Subcutaneous adipose tissue (tissue), 4 donors: ENCODE data around the gene LRFN2. TPM values are rescaled to one million over a fixed set of nuclear protein-coding genes. Genes with fewer than 3 reads are reported as not detected.

ENCODE experiments used
- total RNA-seq, 4 donors: library from RNA; depleted of rRNA; stranded (reverse); fragments of >200 nt; gene quantifications; one replicate each; pipeline ENCODE4 v1.1.0, GENCODE V29; 2016
- TF ChIP-seq, protein P1 (sequence below): fragments of 450-650 bp; IDR thresholded peaks from one replicate; pipeline ENCODE4 v1.5.1; 2016; ENCODE audit warnings: low read depth, mild to moderate bottlenecking, control low read depth, antibody characterized with exemption, moderate library complexity

Gene LRFN2
- total RNA-seq, 4 donors from 2014 or later = not detected

DNA sequence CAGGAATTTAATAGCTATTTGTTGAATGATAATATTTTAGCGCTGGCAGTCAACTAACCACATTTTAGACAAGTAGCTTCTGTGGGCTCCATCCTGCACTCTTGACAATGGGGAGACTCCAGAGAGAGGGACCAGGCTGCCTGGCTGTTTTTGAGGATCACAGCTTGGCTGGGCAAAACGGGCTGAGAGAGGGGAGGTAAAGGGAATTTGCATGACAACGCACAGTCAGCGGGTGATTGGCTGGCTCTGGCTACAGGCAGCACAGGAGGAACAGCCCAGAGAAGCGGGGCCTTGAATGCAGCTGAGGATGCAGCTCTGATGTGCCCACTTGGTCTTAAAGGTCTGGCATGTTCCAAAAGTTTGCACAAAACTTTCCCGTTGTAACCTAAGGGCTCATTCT is 41.2 kb downstream of the LRFN2 start:
- TF ChIP-seq, protein P1, sequence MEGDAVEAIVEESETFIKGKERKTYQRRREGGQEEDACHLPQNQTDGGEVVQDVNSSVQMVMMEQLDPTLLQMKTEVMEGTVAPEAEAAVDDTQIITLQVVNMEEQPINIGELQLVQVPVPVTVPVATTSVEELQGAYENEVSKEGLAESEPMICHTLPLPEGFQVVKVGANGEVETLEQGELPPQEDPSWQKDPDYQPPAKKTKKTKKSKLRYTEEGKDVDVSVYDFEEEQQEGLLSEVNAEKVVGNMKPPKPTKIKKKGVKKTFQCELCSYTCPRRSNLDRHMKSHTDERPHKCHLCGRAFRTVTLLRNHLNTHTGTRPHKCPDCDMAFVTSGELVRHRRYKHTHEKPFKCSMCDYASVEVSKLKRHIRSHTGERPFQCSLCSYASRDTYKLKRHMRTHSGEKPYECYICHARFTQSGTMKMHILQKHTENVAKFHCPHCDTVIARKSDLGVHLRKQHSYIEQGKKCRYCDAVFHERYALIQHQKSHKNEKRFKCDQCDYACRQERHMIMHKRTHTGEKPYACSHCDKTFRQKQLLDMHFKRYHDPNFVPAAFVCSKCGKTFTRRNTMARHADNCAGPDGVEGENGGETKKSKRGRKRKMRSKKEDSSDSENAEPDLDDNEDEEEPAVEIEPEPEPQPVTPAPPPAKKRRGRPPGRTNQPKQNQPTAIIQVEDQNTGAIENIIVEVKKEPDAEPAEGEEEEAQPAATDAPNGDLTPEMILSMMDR = no peak

DNA sequence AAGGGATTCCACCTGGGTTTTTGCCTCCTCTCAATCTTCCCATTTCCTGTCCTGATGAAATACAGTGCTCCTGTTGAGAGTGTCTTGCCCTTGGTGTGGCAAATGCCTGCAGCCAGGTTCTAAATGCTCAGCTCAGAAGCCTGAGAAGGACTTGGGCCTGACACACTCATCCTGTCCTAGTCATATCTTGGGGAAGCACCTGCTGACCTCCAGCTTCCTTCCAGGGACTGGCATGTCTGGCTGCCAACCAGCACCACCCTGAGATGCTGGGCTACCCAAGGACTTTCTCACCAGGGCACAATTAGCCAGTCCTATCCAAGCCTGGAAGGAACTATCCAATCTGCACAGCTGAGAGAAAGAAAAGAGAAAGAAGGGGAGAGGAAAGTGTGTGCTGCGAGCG is 43.4 kb downstream of the LRFN2 start:
- TF ChIP-seq, protein P1 = no peak

DNA sequence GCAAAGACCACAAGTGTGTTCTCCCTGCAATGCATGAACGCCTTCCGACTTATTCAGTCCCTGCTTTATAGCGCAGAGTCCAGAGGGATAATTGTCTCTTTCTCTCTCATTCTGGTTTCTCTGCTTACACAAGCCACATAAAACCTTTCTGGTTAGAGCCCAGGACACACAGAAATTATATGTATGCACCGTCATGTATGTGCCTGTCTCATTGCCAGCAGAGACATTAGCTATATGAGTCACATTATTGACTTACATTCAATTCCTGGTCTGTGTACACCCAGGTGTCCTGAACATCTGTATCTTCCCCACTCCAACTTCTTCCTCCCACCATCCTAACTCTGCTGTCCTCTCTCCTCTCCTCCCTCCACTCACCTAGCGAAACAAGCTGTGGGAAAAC is 44.0 kb downstream of the LRFN2 start:
- TF ChIP-seq, protein P1 = no peak

DNA sequence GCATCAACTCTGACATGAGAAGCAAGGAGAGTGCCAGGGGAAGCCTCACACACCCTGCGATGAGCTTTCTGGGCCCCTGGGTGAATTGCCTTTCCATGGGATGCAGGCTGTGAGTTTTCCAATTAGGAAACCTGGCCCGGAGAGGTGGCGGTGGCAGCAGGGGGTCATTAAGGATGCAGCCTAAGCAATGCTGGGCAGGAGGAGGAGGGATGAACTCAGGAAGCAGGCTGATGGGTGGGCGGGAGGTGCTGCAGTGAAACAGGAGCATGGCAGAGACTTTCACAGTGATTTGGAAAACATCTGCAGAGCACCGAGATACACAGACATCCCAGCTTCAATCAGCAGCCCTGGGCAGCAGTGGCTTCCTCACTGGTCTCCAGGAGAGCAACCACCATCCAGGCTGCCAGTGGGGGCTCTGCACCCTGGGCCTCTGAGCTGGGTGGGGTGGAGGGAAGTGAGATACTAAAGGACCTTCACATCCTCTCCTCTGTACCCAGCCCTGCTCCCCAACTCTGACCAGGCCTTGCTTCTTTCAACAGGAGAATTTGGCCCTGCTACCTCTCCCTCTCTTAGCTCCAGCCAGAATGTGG is 44.9 kb downstream of the LRFN2 start:
- TF ChIP-seq, protein P1 = no peak

DNA sequence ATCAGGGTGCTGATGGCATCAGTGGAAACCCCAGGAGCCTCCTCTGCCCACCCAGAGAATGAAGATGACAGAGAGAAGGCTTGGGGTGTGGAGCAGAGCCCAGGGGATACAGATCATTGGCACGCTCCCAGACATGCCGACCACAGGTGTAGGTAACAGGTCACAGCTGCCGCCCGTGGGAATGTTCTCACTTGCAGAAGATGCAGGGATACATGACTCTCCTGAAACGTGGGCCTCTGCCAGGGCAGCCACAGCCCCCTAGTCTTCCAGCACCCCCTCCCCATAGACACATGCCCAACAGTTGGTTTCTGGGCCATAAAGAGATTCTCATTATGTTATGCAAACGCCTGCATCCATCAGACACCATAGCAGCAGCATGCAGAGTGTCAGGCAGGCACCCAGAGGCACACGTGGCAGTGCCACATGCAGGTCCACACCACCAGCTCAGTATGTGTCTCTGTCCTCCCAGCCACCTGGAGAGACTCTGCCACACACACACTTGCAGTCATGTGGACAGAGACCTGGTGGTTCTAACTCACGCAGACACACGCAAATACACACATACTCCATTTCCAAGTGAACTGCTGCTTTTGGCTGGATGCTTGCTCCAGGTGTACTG is 45.5 kb downstream of the LRFN2 start:
- TF ChIP-seq, protein P1 = no peak

DNA sequence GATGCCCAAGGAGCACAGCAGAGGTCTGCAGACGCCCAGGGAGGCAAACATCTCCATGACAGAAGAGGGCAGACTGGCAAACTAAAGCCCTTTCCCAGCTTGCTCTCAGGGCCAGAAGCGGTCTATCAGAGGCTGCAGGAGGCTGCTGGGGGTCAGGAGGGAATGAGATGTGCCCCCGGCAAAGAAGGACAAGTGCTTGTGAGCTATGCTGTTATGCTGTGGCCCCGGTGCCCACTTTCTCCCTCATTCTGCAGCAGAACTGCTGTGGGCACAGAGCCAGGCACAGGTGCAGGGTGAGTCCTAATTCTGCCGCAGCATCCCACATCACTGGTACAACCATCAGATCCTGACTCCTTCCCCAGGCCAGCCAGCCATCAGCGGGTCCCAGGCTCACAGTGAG is 46.4 kb downstream of the LRFN2 start:
- TF ChIP-seq, protein P1 = no peak

DNA sequence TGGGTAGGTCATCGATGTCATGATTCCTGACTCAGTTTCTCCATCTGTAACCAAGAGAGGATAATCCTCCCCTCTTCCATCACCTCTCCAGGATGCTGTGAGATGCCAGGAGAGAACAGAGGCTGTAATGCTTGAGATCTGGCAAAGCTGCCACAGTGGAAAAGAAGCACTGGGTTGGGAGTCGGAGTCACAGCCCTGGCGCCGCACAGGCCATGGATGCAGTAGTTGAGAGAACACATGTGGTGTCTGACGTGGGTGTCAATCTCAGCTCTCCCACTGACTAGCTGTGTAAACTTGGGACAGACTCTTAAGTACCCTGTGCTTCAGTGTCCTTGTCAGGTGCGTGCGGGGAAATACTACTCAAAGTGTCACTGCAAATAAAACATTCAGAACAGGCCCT is 47.3 kb downstream of the LRFN2 start:
- TF ChIP-seq, protein P1 = no peak
